NCI-H2196 treated with DMSO at 0.1 percent for 48 hours (cell line): ENCODE data around the gene DHX35.
"Not testable (repeated sequence)": the region's sequence is repeated elsewhere in the genome, so short reads cannot be mapped to it uniquely, and the experiment has no call there.

Source experiments
- DNase-seq: peaks from one replicate; lab custom pipeline; 2025; ENCODE audit not compliant: unreplicated experiment; lab: John Stamatoyannopoulos, UW

DHX35 gene

GRCh38 chr20:38973645-38974044 is 11.5 kb downstream of the DHX35 start:
- no peak for DNase-seq

DNA sequence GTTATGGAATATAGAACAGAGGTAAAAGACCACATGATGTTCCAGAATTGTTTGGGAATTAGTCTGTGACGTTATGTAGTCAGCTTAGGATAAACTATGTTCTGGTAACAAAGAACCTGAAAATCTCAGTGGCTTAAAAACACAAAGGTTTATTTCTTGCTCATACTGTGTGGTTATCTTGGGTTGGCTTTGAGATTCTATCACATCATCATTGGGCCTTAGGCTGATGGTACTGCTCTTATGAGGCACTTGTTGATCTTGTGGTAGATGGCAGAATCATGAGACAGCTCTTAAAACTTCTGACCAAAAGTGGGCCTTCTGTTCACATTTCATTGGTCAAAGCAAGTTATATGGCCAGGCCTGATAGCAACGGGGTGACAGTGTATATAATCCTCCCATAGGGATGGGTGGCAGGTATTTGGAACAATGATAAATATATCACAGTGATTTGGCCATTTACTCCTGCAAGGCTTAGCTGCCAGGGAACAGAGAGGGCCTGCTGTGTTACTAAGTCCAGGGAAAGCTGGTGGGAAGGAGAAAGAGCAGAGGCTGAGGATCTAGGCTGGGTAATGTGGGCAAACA is 13.5 kb downstream of the DHX35 start:
- DNase-seq, result no peak

DNA sequence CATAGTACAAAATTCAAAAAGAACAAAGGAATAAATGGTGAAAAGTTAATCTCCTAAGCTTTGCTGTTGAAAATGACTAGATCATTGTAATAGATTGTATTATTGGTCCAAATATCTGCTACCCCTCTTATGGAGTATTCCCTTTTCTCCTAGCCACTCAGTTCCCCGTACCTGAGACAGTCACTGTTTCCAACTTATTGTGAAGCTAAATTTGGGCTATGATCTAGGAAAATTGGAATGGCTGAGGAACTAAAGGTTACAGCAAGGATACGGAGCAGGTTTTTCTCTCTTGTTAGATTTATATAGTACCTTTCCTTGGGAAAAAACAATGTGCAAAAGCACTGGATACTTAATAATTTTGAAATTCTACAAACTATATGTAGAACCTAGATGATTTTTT is 17.3 kb downstream of the DHX35 start:
- no peak for DNase-seq

DNA sequence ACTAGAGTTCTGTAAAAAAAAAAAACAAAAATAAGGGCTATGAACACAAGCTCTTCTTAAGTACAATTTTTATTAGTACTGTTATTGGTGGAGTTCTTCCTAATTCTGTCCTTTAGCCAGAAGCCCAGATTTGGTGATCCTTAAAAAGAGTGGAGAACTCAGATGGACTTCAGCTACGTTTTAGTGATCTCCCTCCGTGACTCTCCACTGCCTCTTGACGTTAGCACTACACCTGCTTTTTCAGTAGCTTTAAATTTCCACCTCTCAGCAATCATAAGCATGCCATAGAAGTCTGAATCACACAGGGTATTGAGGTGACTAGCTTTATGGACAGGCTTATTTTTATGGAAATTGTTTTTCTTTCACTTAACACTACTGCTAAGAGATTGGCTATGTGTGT is 17.7 kb downstream of the DHX35 start:
- no peak for DNase-seq

- DNase-seq, result no peak
These were observed 20.1 kb downstream of the DHX35 start for GRCh38 chr20:38982291-38982690.

- DNase-seq, result no peak
These were observed 22.9 kb downstream of the DHX35 start for GRCh38 chr20:38985060-38985459.

DNA sequence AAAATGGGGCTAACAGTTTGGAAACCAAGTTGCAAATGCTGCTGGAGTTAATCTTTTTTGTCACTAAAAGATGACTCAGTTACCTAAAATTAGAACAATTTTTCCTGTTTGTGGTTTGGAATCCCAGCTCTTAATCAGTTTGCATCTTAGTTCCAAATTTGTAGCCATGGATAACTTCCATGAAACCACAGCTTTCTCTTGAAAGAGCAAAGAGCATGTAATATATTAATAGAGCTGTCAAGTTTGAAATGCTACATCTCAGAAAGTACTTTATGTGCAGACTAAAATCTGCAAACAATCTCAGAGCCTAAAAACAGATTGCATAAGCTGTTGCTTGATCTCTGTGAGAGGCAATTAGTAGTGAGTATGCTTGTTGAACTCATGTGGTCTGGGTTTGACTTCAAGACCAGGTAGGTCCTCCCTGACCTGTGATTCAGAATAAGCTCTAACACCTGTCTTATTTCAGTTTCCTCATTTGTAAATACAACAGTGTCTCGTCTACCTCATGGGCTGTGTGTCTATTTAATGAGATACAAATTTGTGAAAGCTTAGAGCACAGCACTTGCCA is 23.5 kb downstream of the DHX35 start:
- no peak for DNase-seq

GRCh38 chr20:38986663-38987062 is 24.5 kb downstream of the DHX35 start:
- no peak for DNase-seq

GRCh38 chr20:38987777-38988176 is 25.6 kb downstream of the DHX35 start:
- DNase-seq, result no peak

DNA sequence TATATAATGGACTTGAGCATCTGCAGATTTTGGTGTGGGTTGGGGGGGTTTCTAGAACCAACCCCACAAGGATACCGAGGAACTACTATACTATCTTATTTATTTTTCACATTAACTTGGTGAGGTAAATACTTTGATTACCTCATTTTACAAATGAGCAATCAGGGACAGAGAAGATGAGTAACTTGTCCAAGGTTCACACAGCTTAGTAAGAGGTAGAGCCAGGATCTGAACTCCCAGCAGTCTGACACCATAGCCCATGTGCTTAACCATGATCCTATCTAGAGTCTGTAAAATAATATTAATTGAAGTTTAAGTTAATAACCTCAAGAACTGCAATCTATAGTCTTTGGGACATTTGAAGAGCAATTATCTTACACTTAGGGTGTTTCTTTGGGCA is 28.6 kb downstream of the DHX35 start:
- DNase-seq, result no peak

- DNase-seq, result no peak
These were observed 29.9 kb downstream of the DHX35 start for GRCh38 chr20:38991814-38992704.

DNA sequence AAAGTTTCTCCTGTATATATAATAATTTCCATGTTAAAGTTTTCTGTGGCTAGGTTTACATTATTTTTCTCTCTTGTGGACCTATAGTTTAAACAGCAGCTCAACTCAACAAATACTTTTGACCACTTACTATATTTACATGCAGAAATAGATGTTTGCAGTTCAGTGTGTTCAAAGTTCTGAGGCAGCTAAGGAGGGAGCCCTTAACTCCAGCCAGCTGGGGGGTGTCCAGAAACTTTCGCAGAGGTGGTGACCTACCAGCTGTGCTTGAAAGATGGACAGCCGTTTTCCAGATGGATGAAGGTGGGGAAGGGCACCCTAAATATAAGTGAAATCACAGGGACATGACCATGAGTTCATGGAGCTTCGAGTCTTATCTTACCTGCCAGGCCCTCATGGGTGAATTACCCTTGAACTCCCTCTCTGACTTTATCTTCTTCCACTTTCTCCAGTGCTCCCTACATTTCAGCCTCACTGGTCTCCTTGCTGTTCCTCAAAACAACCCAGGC is 33.4 kb downstream of the DHX35 start:
- no peak for DNase-seq

DNA sequence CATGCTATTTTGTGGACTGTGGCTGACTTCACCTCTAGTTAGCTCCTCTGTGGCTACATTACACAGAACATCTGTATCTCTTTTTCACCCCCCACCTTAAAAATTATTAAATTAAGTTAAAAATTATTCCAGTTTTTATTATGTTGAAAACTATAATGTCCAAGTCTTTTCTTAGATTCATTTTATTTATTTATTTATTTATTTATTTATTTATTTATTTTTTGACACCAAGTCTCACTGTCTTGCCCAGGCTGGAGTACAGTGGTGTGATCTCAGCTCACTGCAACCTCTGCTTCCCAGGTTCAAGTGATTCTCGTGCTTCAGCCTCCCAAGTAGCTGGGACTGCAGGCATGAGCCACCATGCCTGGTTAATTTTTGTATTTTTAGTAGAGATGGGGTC is 34.7 kb downstream of the DHX35 start:
- DNase-seq, result not testable (repeated sequence)

DNA sequence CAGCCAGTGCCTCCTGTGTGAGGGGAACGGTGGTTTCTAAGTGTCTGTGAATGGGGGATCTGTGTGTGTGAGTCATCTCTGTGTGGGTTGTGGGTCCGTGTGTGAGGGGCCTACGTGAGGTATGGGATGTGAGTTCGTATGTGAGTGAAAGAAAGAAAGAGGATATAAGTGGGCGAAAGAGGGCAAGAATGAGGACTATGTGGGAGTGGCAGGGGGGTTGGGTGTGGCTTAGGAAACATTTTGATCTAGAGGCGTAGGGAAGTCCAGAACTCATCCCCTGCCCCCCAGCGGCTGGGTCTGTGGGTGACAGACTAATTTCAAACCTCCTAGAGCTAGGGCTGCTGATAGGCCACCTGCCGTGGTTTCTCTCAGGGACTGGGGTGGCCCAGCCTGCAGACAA is 35.5 kb downstream of the DHX35 start:
- no peak for DNase-seq

GRCh38 chr20:38999217-38999616 is 37.1 kb downstream of the DHX35 start:
- no peak for DNase-seq

GRCh38 chr20:38999965-39000910 is 38.1 kb downstream of the DHX35 start:
- no peak for DNase-seq

DNA sequence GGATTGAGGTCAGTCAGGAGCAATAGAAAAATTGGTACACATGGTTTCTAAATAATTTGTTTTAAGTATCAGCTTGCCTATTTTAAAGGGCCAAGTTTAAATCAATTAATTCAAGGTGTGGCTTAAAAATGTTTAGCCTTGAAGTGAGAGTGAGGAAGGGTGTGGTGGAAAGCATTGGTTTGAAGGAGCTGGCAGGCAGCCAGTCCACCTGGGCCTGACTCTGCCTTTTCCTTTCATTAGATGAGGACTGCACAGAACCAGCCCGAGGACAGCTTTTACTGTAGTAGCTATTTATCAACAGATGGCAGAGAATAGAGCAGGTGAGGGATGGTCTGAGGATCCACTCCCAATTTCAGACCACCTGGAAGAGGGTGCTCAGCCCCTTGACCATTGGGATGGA is 42.4 kb downstream of the DHX35 start:
- peak; percentile 4 for DNase-seq

DNA sequence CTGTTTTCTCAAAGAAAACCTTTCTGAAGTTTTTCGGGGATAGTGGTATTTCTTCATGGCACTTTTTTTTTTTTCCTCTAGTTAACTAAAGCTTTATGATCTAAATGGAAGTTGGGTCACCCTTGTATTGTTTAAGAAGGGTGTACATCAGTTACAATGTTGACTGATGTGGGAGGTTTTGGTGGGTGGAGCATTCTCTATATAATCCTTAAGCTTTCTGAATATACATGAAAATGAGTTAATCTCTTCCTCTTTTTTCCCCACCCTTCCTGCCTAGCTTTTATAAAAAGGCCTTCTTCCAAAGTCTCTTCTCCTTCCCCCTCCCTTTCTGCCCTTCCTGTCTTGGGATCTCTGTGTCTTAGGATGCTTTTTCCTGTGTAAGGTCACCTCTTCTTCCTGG is 47.2 kb downstream of the DHX35 start:
- DNase-seq, result no peak

DNA sequence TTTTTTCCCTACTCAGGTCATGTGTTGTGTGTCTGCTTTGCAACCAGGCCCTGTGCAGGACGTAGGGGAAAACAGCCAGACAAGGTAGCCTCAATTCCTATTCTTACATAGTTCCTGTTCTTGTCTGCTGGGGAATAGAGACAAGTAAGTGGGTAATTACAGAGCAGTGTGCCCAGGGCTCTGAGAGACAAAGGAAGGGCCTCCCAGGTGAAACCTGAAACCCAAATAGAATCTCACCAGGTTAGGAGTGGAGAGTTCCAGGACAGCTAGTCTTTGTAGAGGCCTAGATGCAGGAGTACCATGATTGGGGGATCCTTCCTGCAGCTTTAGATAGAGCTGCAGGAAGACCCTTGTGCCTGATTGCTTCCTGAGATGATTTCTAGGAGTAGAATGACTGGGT is 48.4 kb downstream of the DHX35 start:
- DNase-seq, result no peak

- no peak for DNase-seq
These were observed 51.5 kb downstream of the DHX35 start for GRCh38 chr20:39013662-39014109.

- DNase-seq, result no peak
These were observed 53.9 kb downstream of the DHX35 start for GRCh38 chr20:39016041-39016440.
